HG03460 (cell line): Measurements from ENCODE around the gene ZNF358.
A peak's percentile ranks its signal among the peaks of the same experiment; 100 is the strongest.

ENCODE experiments used
- ATAC-seq: cut with Tn5 transposase; IDR thresholded peaks from one replicate; pipeline ENCODE4 v1.9.1; 2021; ENCODE audit not compliant: unreplicated experiment

ZNF358 gene

GRCh38 chr19:7519361-7520130, 3.6 kb downstream of the ZNF358 start:
- ATAC-seq, result no peak

GRCh38 chr19:7520131-7521051, 4.5 kb downstream of the ZNF358 start:
- ATAC-seq, result no peak

GRCh38 chr19:7521551-7522071, 5.7 kb downstream of the ZNF358 start:
- ATAC-seq, result no peak

GRCh38 chr19:7522072-7522922, 6.4 kb downstream of the ZNF358 start, which contains the start of gene MCOLN1:
TSS of gene MCOLN1 (plus strand) at chr19:7522624. CDS start at chr19:7522751, 127 bp downstream.
- peak; percentile 75 for ATAC-seq

- ATAC-seq, result no peak
These were observed 7.2 kb downstream of the ZNF358 start for GRCh38 chr19:7522923-7523667.

- no peak for ATAC-seq
These were observed 8.6 kb downstream of the ZNF358 start for GRCh38 chr19:7524523-7524922.

GRCh38 chr19:7524992-7525739, 9.3 kb downstream of the ZNF358 start:
- no peak for ATAC-seq

- no peak for ATAC-seq
These were observed 10.4 kb downstream of the ZNF358 start for GRCh38 chr19:7526059-7526929.

- no peak for ATAC-seq
These were observed 11.8 kb downstream of the ZNF358 start for GRCh38 chr19:7527516-7528191.

- no peak for ATAC-seq
These were observed 12.3 kb downstream of the ZNF358 start for GRCh38 chr19:7528192-7528519.

GRCh38 chr19:7528522-7529245, 12.8 kb downstream of the ZNF358 start:
- ATAC-seq, result no peak

GRCh38 chr19:7529246-7529600, 13.3 kb downstream of the ZNF358 start:
- no peak for ATAC-seq

GRCh38 chr19:7529610-7530490, 13.9 kb downstream of the ZNF358 start:
- ATAC-seq, result no peak

GRCh38 chr19:7533281-7533885, 17.5 kb downstream of the ZNF358 start:
- no peak for ATAC-seq

GRCh38 chr19:7533925-7534480, 18.1 kb downstream of the ZNF358 start:
- no peak for ATAC-seq
